Left lung (tissue), 10 donors: Measurements from ENCODE around the gene THAP9. TPM values are rescaled to one million over a fixed set of nuclear protein-coding genes. Genes with fewer than 3 reads are reported as not detected.
"Not testable (repeated sequence)": the region's sequence is repeated elsewhere in the genome, so short reads cannot be mapped to it uniquely, and the experiment has no call there.

ENCODE experiments used
- ATAC-seq: fragments of 200-7000 bp; cut with Tn5 transposase; one replicate; pipeline ENCODE4 v1.9.1; 2020; ENCODE audit warnings: moderate library complexity
- DNase-seq, 4 donors: peaks; one replicate each; pipeline ENCODE4 v3.0.0-alpha.2; 2013 to 2020
- H3K27ac ChIP-seq, 2 donors: fragments of 200-600 bp; sonication (generic) in 1 of 2; one replicate each; pipeline versions ENCODE4 v1.5.0 to v1.8.0; 2020 to 2021
- H3K27me3 ChIP-seq, 2 donors: fragments of 200-600 bp; sonication (generic) in 1 of 2; one replicate each; pipeline versions ENCODE4 v1.5.0 to v1.8.0; 2020 to 2021
- H3K36me3 ChIP-seq, 2 donors: fragments of 200-600 bp; sonication (generic) in 1 of 2; one replicate each; pipeline versions ENCODE4 v1.5.0 to v1.8.0; 2020 to 2021
- H3K4me1 ChIP-seq, 2 donors: fragments of 200-600 bp; one replicate each; pipeline ENCODE4 v1.8.0; 2021
- H3K4me3 ChIP-seq, 2 donors: fragments of 200-600 bp; sonication (generic) in 1 of 2; one replicate each; pipeline versions ENCODE4 v1.5.0 to v1.8.0; 2020 to 2021; ENCODE audit warnings: mild to moderate bottlenecking in 1 of 2
- H3K9me3 ChIP-seq, 2 donors: fragments of 200-600 bp; sonication (generic) in 1 of 2; one replicate each; pipeline versions ENCODE4 v1.5.0 to v1.8.0; 2020 to 2021
- intact Hi-C, 2 donors: fragments of 100-400 bp; cut with DNase I; formaldehyde crosslinking; loops; one replicate each; pipeline versions ENCODE4 v1.11.2 to v1.14.2; 2022
- polyA plus RNA-seq, 6 donors: library from polyadenylated mRNA; unstranded; fragments of 120-200 nt; gene quantifications; one replicate each; pipeline ENCODE4 v1.2.1, GENCODE V29; 2013; ENCODE audit not compliant: insufficient read length in 6 of 6
- total RNA-seq, 2 donors: library from RNA; stranded (reverse); fragmentation: NEBNext Ultra II Directional; extraction: Animal tissue kit (Norgen Biotek cat#: 25700); gene quantifications; one replicate each; pipeline ENCODE4 v1.2.1, GENCODE V29; 2021
- TF ChIP-seq, protein P1 (sequence below), 2 donors: fragments of 200-600 bp; sonication (generic) in 1 of 2; IDR thresholded peaks; one replicate each; pipeline versions ENCODE4 v1.5.0 to v1.8.0; 2021; ENCODE audit warnings: antibody characterized with exemption in 2 of 2
- donor health status: DM: no; HTN: yes; CAD: no.
- donor health status: DM: no; HTN: no; CAD: no.

THAP9 gene
- total and polyA plus RNA-seq, 8 donors: 2.1 to 13.2 (median 11.5) TPM

DNA sequence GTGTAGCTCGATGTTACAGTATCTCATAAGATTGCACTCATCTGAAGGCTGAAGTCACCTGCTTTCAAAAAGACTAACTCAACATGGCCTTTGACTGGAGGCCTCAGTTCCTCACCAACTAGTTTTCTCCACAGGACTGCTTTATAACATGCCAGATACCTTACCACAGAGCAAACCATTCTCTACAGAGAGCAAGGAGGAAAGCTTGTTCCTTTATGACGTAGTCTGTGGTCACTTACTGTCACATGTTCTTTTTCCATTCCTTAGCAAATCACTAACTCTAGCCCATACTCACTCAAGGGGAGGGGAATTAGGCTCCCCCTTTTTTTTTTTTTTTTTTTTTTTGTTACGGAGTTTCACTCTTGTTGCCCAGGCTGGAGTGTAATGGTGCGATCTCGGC, 3.2 kb downstream of the THAP9 start:
- Histone ChIP-seq H3K9me3 (no peaks in the 10 kb centered on the region), H3K27ac (no peak overlapping the region), H3K27me3 (no peaks in the 10 kb centered on the region), H3K4me1 (peaks cover 0 to 20% of the 10 kb centered on the region in 2 donors), H3K4me3 (no peak overlapping the region), H3K36me3 (peaks cover 0 to 8% of the 10 kb centered on the region in 2 donors)
- TF ChIP-seq, protein P1, sequence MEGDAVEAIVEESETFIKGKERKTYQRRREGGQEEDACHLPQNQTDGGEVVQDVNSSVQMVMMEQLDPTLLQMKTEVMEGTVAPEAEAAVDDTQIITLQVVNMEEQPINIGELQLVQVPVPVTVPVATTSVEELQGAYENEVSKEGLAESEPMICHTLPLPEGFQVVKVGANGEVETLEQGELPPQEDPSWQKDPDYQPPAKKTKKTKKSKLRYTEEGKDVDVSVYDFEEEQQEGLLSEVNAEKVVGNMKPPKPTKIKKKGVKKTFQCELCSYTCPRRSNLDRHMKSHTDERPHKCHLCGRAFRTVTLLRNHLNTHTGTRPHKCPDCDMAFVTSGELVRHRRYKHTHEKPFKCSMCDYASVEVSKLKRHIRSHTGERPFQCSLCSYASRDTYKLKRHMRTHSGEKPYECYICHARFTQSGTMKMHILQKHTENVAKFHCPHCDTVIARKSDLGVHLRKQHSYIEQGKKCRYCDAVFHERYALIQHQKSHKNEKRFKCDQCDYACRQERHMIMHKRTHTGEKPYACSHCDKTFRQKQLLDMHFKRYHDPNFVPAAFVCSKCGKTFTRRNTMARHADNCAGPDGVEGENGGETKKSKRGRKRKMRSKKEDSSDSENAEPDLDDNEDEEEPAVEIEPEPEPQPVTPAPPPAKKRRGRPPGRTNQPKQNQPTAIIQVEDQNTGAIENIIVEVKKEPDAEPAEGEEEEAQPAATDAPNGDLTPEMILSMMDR (IDR thresholded peaks at IDR 0.05): no peak
- intact Hi-C loops: no loop called here
- no peak for ATAC-seq
- DNase-seq: no peak

DNA sequence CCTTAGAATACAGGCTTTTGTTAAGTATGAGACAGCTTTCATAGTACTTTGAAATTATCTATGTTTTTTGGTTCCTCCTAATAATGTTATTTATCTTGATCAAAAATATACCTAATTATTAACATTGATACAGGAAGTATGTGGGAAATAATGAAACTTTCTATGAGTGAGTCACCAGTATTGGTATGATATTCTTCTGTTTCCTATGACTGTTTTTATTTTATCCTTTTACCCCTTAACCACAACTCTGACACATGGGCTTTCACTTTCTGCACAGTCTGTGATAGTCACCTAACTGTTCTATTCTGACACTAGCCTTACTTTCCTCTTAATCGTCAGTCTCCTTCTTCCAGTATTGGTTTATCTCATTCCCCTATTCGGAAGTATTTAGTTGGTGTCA, 4.7 kb downstream of the THAP9 start:
- TF ChIP-seq, protein P1 (IDR thresholded peaks at IDR 0.05): no peak
- H3K27ac ChIP-seq: no peak overlapping the region
- H3K9me3 ChIP-seq: no peaks in the 10 kb centered on the region
- DNase-seq: no peak
- no peak overlapping the region for H3K4me3 ChIP-seq
- ATAC-seq: no peak
- no peaks in the 10 kb centered on the region for H3K27me3 ChIP-seq
- intact Hi-C loops: no loop called here
- peaks cover 0 to 9% of the 10 kb centered on the region in 2 donors for H3K36me3 ChIP-seq
- peaks cover 0 to 10% of the 10 kb centered on the region in 2 donors for H3K4me1 ChIP-seq

GRCh38 chr4:82906469-82906868, 5.9 kb downstream of the THAP9 start:
- H3K27ac ChIP-seq: no peak overlapping the region
- H3K4me3 ChIP-seq: no peak overlapping the region
- H3K27me3 ChIP-seq: no peaks in the 10 kb centered on the region
- intact Hi-C loops: no loop called here
- ATAC-seq: no peak
- no peak for DNase-seq
- H3K9me3 ChIP-seq: no peaks in the 10 kb centered on the region
- TF ChIP-seq, protein P1 (IDR thresholded peaks at IDR 0.05): no peak
- peaks cover 0 to 9% of the 10 kb centered on the region in 2 donors for H3K36me3 ChIP-seq
- peaks cover 0 to 8% of the 10 kb centered on the region in 2 donors for H3K4me1 ChIP-seq

GRCh38 chr4:82909326-82909725, 8.8 kb downstream of the THAP9 start:
- ATAC-seq (no peak), DNase-seq (no peak)
- no peaks in the 10 kb centered on the region for H3K4me1 ChIP-seq
- no peak overlapping the region for H3K27ac ChIP-seq
- H3K36me3 ChIP-seq: peaks cover 0 to 9% of the 10 kb centered on the region in 2 donors
- no peaks in the 10 kb centered on the region for H3K27me3 ChIP-seq
- TF ChIP-seq, protein P1 (IDR thresholded peaks at IDR 0.05): no peak
- H3K4me3 ChIP-seq: no peak overlapping the region
- intact Hi-C loops: no loop called here
- H3K9me3 ChIP-seq: no peaks in the 10 kb centered on the region

- intact Hi-C loops: no loop called here
- H3K27ac ChIP-seq: no peak overlapping the region
- no peaks in the 10 kb centered on the region for H3K9me3 ChIP-seq
- peaks cover 0 to 22% of the 10 kb centered on the region in 2 donors for H3K36me3 ChIP-seq
- ATAC-seq: no peak
- DNase-seq: no peak
- no peaks in the 10 kb centered on the region for H3K4me1 ChIP-seq
- TF ChIP-seq, protein P1 (IDR thresholded peaks at IDR 0.05): no peak
- no peaks in the 10 kb centered on the region for H3K27me3 ChIP-seq
- no peak overlapping the region for H3K4me3 ChIP-seq
Observed at GRCh38 chr4:82913305-82913704, 12.8 kb downstream of the THAP9 start.

- H3K27me3 ChIP-seq, ATAC-seq, H3K4me3 ChIP-seq, H3K9me3 ChIP-seq, H3K4me1 ChIP-seq, DNase-seq, H3K27ac ChIP-seq, intact Hi-C loops: not testable (repeated sequence)
- H3K36me3 ChIP-seq: peaks cover 0 to 17% of the 10 kb centered on the region in 2 donors
Observed at GRCh38 chr4:82913968-82914367, 13.4 kb downstream of the THAP9 start.
